AG10803 (cell line): ENCODE results near the gene CLEC16A.

Experiments
- DNase-seq: peaks from one replicate; pipeline ENCODE4 v3.0.0; 2010; ENCODE audit warnings: low read depth
- H3K4me3 ChIP-seq: 2 replicates; pipeline ENCODE4 v1.5.1; 2011; ENCODE audit warnings: mild to moderate bottlenecking, low read length, control low read depth
- TF ChIP-seq, protein P1 (sequence below): conservative IDR thresholded peaks from 2 replicates; pipeline ENCODE4 v1.5.1; 2011; ENCODE audit warnings: mild to moderate bottlenecking, low read length, control low read depth, inconsistent platforms

Gene CLEC16A

DNA sequence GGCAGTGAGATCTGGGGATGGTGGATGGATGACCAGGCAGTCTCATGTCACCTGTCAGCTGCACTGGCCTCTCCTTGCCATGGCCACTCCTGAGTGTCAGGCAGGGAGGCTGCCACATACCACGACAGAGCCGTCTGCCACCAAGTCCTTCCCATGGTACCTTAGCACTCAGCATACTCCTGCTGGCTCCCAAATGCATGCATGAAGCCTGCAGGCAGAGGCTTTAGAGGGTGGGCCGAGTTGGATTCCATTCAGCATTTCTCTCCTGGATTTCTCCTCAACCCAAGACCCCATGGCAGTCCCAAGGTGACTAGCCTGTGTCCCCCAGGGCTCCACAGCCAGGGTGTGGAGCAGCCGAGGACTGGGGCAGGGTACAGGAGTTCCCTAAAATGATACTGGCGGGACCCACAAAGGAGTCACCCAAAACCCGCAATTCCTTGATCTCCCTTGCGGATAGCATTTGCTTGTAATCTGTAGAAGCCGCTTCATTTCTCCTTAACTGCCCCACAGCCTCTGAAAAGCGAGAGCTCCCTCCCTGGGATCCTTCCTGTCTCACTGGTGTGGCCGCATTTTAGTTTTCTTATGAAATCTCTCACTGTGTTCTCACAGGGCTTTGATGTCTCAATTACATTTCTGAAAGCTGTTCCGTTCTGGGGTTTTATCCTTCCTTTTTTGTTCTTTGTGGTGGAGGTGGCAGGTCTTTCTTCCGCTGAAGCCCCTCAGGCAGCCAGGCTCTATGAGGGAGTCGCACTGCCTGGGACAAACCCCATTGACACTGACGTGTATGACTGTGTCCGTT lies 170.2 kb downstream of the CLEC16A start:
- DNase-seq = no peak
- H3K4me3 ChIP-seq = no peak overlapping the region
- TF ChIP-seq, protein P1, sequence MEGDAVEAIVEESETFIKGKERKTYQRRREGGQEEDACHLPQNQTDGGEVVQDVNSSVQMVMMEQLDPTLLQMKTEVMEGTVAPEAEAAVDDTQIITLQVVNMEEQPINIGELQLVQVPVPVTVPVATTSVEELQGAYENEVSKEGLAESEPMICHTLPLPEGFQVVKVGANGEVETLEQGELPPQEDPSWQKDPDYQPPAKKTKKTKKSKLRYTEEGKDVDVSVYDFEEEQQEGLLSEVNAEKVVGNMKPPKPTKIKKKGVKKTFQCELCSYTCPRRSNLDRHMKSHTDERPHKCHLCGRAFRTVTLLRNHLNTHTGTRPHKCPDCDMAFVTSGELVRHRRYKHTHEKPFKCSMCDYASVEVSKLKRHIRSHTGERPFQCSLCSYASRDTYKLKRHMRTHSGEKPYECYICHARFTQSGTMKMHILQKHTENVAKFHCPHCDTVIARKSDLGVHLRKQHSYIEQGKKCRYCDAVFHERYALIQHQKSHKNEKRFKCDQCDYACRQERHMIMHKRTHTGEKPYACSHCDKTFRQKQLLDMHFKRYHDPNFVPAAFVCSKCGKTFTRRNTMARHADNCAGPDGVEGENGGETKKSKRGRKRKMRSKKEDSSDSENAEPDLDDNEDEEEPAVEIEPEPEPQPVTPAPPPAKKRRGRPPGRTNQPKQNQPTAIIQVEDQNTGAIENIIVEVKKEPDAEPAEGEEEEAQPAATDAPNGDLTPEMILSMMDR = no peak

DNA sequence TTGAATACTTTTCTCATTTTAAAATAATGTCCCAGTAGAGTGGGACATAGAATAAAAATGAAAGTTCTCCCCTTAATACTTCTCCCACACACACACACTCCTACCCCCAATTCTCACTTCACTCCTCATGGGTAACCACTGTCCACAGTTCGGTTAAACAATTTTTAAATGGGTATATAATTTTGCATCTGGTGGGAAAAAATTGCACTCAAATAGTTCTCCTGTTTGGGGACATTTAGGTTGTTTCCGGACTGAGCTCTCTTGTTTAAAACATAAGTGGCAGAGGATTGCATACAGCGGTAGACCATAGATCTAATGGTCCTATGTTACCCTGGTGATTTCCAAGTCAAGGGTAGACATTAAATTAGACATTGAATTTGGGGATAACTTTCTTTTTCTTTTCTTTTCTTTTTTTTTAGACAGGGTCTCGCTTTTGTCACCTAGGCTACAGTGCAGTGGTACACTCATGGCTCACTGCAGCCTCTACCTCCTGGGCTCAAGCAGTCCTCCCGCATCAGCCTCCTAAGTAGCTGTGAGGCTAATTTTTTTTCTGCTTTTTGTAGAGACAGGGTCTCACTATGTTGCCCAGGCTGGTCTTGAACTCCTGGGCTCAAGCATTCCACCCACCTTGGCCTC lies 173.3 kb downstream of the CLEC16A start:
- TF ChIP-seq, protein P1 = no peak
- no peak for DNase-seq
- no peak overlapping the region for H3K4me3 ChIP-seq

DNA sequence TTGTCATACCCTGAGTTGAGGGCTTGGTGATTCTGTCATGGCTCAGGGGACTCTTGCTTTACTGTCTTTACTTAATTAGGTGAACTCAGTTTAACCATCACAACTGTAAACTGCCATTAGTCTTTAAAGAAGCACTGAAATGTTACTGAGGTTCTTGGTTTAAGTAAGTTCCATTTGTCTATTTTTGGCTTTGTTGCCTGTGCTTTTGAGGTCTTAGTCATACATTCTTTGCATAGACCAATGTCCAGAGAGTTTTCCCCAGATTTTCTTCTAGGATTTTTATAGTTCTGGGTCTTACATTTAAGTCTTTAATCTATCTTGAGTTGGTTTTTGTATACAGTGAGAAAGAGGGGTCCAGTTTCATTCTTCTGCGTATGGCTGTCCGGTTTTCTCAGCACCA lies 174.1 kb downstream of the CLEC16A start:
- DNase-seq = peak; percentile 47
- TF ChIP-seq, protein P1 = no peak
- H3K4me3 ChIP-seq = no peak overlapping the region

DNA sequence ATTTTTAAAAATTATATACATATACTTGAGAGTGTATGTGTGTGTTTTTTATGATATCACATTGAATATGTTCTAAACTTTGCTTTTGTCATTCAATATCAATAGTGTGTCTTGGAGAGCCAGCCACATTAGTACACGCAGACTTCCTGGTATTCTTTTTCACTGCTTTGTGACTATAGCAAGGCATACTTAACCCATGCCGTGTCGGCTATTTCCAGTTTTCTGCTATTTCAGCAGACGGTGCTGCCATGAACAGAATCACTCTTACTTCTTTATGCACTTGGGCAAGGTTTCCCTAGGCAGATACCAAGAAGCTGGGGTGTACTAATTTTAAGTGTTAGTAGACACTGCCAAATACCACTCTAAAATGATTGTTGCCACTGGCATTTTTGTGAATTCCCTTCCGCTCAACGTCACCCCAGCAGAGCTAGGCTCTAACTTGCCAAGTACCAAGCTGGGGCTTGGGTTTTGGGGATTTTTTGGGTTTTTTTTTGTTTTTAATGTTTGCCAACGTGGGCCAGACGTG lies 176.8 kb downstream of the CLEC16A start:
- TF ChIP-seq, protein P1 = no peak
- no peak for DNase-seq
- H3K4me3 ChIP-seq = no peak overlapping the region

DNA sequence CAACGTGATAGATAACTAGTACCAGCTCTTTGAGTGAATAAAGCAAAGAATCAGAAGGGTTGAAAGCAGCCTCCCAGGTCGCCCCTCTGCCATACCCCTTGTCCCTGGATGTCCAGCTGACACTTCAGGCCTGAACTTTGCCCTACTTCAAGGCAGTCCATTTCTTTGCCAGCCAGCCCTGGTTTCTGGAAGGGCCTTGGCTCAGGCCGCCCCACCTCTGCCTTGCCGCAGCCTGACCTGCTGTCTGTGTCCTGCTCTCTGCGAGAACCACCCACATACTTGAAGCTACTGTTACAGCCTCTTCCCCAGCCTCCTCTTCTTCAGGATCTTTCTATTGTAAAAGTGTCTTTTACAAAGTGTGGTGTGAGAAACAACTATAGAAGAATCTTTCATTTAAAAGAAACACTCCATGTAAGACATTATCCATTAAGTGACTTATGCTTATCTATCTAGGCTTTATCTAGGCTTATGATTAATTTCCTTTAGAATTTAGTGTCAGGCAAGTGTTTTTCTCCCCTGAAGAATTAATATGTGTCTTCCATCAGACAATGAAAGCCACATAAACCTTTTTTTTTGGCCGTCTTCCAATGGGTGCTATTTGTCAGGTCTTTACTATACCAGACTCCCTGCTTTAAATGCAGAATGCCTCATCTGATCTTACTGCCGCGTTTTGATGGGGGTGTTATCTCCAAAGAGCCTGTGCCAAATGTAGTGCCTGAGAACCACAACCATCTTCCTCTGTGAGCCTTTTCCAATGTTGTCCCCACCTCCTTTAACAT lies 177.7 kb downstream of the CLEC16A start:
- TF ChIP-seq, protein P1 = no peak
- no peak for DNase-seq
- no peak overlapping the region for H3K4me3 ChIP-seq

DNA sequence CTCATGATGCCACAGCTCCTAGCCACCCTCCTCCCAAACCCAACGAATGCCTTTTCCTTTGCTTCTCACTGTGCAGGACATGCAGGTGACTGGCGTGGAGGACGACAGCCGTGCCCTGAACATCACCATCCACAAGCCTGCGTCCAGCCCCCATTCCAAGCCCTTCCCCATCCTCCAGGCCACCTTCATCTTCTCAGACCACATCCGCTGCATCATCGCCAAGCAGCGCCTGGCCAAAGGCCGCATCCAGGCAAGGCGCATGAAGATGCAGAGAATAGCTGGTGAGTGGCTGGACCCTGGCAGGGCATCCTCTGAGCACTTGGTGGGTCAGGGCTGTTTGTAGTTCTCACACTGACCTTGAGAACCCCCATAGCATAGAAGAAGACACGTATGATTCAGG lies 179.3 kb downstream of the CLEC16A start:
- TF ChIP-seq, protein P1 = no peak
- no peak for DNase-seq
- no peak overlapping the region for H3K4me3 ChIP-seq
